ENCODE results near the gene CKAP4.

GRCh38 chr12:106192659-106193393, 55.0 kb downstream of the CKAP4 start:
- TF ChIP-seq, protein P1, sequence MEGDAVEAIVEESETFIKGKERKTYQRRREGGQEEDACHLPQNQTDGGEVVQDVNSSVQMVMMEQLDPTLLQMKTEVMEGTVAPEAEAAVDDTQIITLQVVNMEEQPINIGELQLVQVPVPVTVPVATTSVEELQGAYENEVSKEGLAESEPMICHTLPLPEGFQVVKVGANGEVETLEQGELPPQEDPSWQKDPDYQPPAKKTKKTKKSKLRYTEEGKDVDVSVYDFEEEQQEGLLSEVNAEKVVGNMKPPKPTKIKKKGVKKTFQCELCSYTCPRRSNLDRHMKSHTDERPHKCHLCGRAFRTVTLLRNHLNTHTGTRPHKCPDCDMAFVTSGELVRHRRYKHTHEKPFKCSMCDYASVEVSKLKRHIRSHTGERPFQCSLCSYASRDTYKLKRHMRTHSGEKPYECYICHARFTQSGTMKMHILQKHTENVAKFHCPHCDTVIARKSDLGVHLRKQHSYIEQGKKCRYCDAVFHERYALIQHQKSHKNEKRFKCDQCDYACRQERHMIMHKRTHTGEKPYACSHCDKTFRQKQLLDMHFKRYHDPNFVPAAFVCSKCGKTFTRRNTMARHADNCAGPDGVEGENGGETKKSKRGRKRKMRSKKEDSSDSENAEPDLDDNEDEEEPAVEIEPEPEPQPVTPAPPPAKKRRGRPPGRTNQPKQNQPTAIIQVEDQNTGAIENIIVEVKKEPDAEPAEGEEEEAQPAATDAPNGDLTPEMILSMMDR (IDR thresholded peaks at IDR 0.05), result no peak
- no peak for TF ChIP-seq POLR2A (IDR thresholded peaks at IDR 0.05)
